ENCODE measurements around the gene PSMF1. TPM values are rescaled to one million over a fixed set of nuclear protein-coding genes. Genes with fewer than 3 reads are reported as not detected.

Gene PSMF1
- total RNA-seq, 1 experiment from 2014 or later, result 90.8 TPM

DNA sequence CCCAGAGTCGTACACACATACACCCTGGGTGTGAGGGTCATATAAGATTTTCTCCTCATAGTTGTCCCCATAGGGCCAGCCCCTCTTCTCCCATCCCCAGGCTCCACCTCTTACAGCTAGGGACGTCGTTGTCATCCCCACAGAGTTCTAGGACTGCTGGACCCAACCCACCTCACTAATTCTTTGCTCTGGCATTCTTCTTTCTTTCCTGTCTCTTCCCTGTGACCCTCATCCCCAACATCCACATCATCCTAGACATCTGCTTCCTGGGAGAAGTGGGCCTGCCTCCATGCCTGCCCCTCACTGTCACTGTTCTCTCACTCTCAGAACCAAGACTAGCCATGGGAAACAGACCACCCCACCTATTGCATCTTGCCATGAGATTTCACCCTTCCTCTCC, 1.1 kb downstream of the PSMF1 start:
- Histone ChIP-seq H2BK5ac (ENCODE audit: insufficient read length, low read length) (no peak overlapping the region), H2BK12ac (ENCODE audit: insufficient read length, low read depth, low read length) (no peak overlapping the region), H3K4ac (ENCODE audit: low read depth, low read length) (no peak overlapping the region), H3K9me3 (ENCODE audit: control insufficient read depth, low read depth, low read length) (no peaks in the 10 kb centered on the region), H2AK5ac (ENCODE audit: insufficient read length, low read length) (no peak overlapping the region), H3K56ac (ENCODE audit: insufficient read length, low read depth, low read length) (no peak overlapping the region), H3T11ph (ENCODE audit: low read length) (no peak overlapping the region), H2BK20ac (ENCODE audit: low read depth, low read length, poor library complexity, severe bottlenecking) (no peak overlapping the region), H4K20me1 (ENCODE audit: control insufficient read depth, insufficient read depth, insufficient read length) (no peaks in the 10 kb centered on the region), H2BK15ac (ENCODE audit: low read depth, low read length) (no peak overlapping the region), H3K14ac (ENCODE audit: insufficient read depth, low read length) (no peak overlapping the region), H2BK120ac (ENCODE audit: low read depth, low read length, poor library complexity, severe bottlenecking) (no peak overlapping the region), H3K9ac (ENCODE audit: extremely low read depth, insufficient read length, low read length) (peak overlapping the region; percentile 91), H3K79me2 (ENCODE audit: insufficient read depth, low read length) (peaks cover 14% of the 10 kb centered on the region; the same call in 1 of the 2 replicates), H4K8ac (replicated peaks; ENCODE audit: insufficient read length, low read depth, low read length) (no peak overlapping the region), H3K27ac (ENCODE audit: insufficient read length, low read depth, low read length) (no peak overlapping the region), H3K79me1 (ENCODE audit: insufficient read depth, low read depth, low read length, poor library complexity, severe bottlenecking) (peaks cover 8% of the 10 kb centered on the region), H3K27me3 (ENCODE audit: insufficient read depth, low read length) (no peaks in the 10 kb centered on the region), H3K4me1 (ENCODE audit: insufficient read depth, low read length) (peaks cover 4% of the 10 kb centered on the region; the same call in 1 of the 2 replicates), H3K4me2 (ENCODE audit: insufficient read depth, insufficient read length, low read length) (peak overlapping the region; percentile 90), H3K23me2 (ENCODE audit: insufficient read length, low read depth, low read length, poor library complexity, severe bottlenecking) (peaks cover 5% of the 10 kb centered on the region), H3K18ac (ENCODE audit: insufficient read length, low read depth, low read length) (no peak overlapping the region), H3K23ac (ENCODE audit: insufficient read length, low read depth, low read length) (no peak overlapping the region), H4K91ac (ENCODE audit: insufficient read length, low read depth, low read length) (no peak overlapping the region), H2AFZ (ENCODE audit: low read length) (no peak overlapping the region), H4K5ac (ENCODE audit: insufficient read length, low read depth, low read length) (no peak overlapping the region)
- peak overlapping the region in 2 of 3 experiments; percentile 92; a peak in 3 of 7 replicates for H3K27ac Mint-ChIP-seq
- H3K9me3 Mint-ChIP-seq, result no peaks in the 10 kb centered on the region; a peak in 1 of 5 replicates
- peaks cover 3% of the 10 kb centered on the region for H3K27me3 Mint-ChIP-seq (ENCODE audit: low read depth)
- H3K4me1 Mint-ChIP-seq, result peaks cover 28 to 29% of the 10 kb centered on the region in 2 experiments
- no peak for DNase-seq
- peaks cover 6 to 27% (median 27%) of the 10 kb centered on the region in 3 experiments; a peak in 6 of 7 replicates for H3K36me3 Mint-ChIP-seq (ENCODE audit: insufficient read depth in 1 of 3, low read depth in 3 of 3)
- H3K4me3 Mint-ChIP-seq, result peak overlapping the region; percentile 95 to 96
- WGBS (ENCODE audit: extremely low coverage, insufficient read length, low lambda C conversion rate), result no CpG with 5 or more reads among the region's 3 CpGs
- TF ChIP-seq, protein P1, sequence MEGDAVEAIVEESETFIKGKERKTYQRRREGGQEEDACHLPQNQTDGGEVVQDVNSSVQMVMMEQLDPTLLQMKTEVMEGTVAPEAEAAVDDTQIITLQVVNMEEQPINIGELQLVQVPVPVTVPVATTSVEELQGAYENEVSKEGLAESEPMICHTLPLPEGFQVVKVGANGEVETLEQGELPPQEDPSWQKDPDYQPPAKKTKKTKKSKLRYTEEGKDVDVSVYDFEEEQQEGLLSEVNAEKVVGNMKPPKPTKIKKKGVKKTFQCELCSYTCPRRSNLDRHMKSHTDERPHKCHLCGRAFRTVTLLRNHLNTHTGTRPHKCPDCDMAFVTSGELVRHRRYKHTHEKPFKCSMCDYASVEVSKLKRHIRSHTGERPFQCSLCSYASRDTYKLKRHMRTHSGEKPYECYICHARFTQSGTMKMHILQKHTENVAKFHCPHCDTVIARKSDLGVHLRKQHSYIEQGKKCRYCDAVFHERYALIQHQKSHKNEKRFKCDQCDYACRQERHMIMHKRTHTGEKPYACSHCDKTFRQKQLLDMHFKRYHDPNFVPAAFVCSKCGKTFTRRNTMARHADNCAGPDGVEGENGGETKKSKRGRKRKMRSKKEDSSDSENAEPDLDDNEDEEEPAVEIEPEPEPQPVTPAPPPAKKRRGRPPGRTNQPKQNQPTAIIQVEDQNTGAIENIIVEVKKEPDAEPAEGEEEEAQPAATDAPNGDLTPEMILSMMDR (conservative IDR thresholded peaks at IDR 0.05), result no peak
